ENCODE data around the gene PRELID2. TPM values are rescaled to one million over a fixed set of nuclear protein-coding genes. Genes with fewer than 3 reads are reported as not detected.

Gene PRELID2
- total RNA-seq, 2 donors from 2014 or later: 4.1 to 5.4 TPM

- intact Hi-C loops (cut with DNase I): no loop called here
- no peak for DNase-seq (ENCODE audit: low spot score)
- no peaks in the 10 kb centered on the region for H3K36me3 ChIP-seq
- no peaks in the 10 kb centered on the region for H3K4me1 ChIP-seq (replicated peaks)
- no peak overlapping the region for H3K27ac ChIP-seq
- no peaks in the 10 kb centered on the region for H3K9me3 ChIP-seq
- TF ChIP-seq POLR2AphosphoS5 (IDR thresholded peaks at IDR 0.05) (no peak), CTCF (IDR thresholded peaks at IDR 0.05) (no peak), POLR2A (IDR thresholded peaks at IDR 0.05) (no peak)
- no peaks in the 10 kb centered on the region for H3K27me3 ChIP-seq (replicated peaks; ENCODE audit: insufficient read depth)
- no peak overlapping the region for H3K4me3 ChIP-seq
Observed at GRCh38 chr5:145772466-145772865, 62.7 kb downstream of the PRELID2 start.

GRCh38 chr5:145768863-145769262, 66.3 kb downstream of the PRELID2 start:
- H3K36me3 ChIP-seq: no peaks in the 10 kb centered on the region
- WGBS: 48% methylated on average over 3 of the region's 3 CpGs
- no peak for TF ChIP-seq POLR2AphosphoS5 (IDR thresholded peaks at IDR 0.05)
- no peak for TF ChIP-seq POLR2A (IDR thresholded peaks at IDR 0.05)
- TF ChIP-seq CTCF (IDR thresholded peaks at IDR 0.05): no peak

GRCh38 chr5:145764325-145764724, 70.8 kb downstream of the PRELID2 start:
- no peak for TF ChIP-seq POLR2A (IDR thresholded peaks at IDR 0.05)
- TF ChIP-seq POLR2AphosphoS5 (IDR thresholded peaks at IDR 0.05): no peak
- TF ChIP-seq CTCF (IDR thresholded peaks at IDR 0.05): no peak
- Histone ChIP-seq H3K27me3 (replicated peaks; ENCODE audit: insufficient read depth) (no peaks in the 10 kb centered on the region), H3K4me1 (replicated peaks) (no peaks in the 10 kb centered on the region), H3K27ac (no peak overlapping the region), H3K36me3 (no peaks in the 10 kb centered on the region), H3K4me3 (no peak overlapping the region), H3K9me3 (no peaks in the 10 kb centered on the region)
- WGBS: 92% methylated on average over 1 of the region's 1 CpG
- DNase-seq (ENCODE audit: low spot score): no peak
- intact Hi-C loops (cut with DNase I): no loop called here

More at GRCh38 chr5:145768863-145769262, 66.3 kb downstream of the PRELID2 start:
- H3K9me3 ChIP-seq: no peaks in the 10 kb centered on the region
- no peak overlapping the region for H3K4me3 ChIP-seq
- intact Hi-C loops (cut with DNase I): no loop called here
- H3K27me3 ChIP-seq (replicated peaks; ENCODE audit: insufficient read depth): no peaks in the 10 kb centered on the region
- H3K4me1 ChIP-seq (replicated peaks): no peaks in the 10 kb centered on the region
- no peak for DNase-seq (ENCODE audit: low spot score)
- no peak overlapping the region for H3K27ac ChIP-seq

- 95% methylated on average over 1 of the region's 1 CpG for WGBS
- Histone ChIP-seq H3K36me3 (no peaks in the 10 kb centered on the region), H3K4me1 (replicated peaks) (no peaks in the 10 kb centered on the region), H3K4me3 (no peak overlapping the region), H3K9me3 (no peaks in the 10 kb centered on the region), H3K27me3 (replicated peaks; ENCODE audit: insufficient read depth) (no peaks in the 10 kb centered on the region), H3K27ac (no peak overlapping the region)
- no peak for TF ChIP-seq POLR2A (IDR thresholded peaks at IDR 0.05)
- TF ChIP-seq CTCF (IDR thresholded peaks at IDR 0.05): no peak
- TF ChIP-seq POLR2AphosphoS5 (IDR thresholded peaks at IDR 0.05): no peak
- DNase-seq (ENCODE audit: low spot score): no peak
- intact Hi-C loops (cut with DNase I): no loop called here
Observed at GRCh38 chr5:145762833-145763232, 72.3 kb downstream of the PRELID2 start.

GRCh38 chr5:145761254-145761653, 73.9 kb downstream of the PRELID2 start:
- no peaks in the 10 kb centered on the region for H3K27me3 ChIP-seq (replicated peaks; ENCODE audit: insufficient read depth)
- DNase-seq (ENCODE audit: low spot score): no peak
- intact Hi-C loops (cut with DNase I): no loop called here
- no peaks in the 10 kb centered on the region for H3K9me3 ChIP-seq
- no peaks in the 10 kb centered on the region for H3K36me3 ChIP-seq
- no peak overlapping the region for H3K4me3 ChIP-seq
- 61% methylated on average over 4 of the region's 4 CpGs for WGBS
- no peaks in the 10 kb centered on the region for H3K4me1 ChIP-seq (replicated peaks)
- no peak overlapping the region for H3K27ac ChIP-seq
- no peak for TF ChIP-seq CTCF (IDR thresholded peaks at IDR 0.05)
- TF ChIP-seq POLR2AphosphoS5 (IDR thresholded peaks at IDR 0.05): no peak

All from prostate gland (tissue), 2 donors.